Mucosa of rectum (tissue), 2 donors: ENCODE measurements around the gene HS3ST3B1.

Experiments
- H3K27ac ChIP-seq, 2 donors: one replicate each; pipeline ENCODE4 v1.7.0; 2013; ENCODE audit warnings: inconsistent platforms in 2 of 2, low read depth in 2 of 2, low read length in 2 of 2
- H3K27me3 ChIP-seq, 2 donors: one replicate each; pipeline ENCODE4 v1.7.0; 2013; ENCODE audit warnings: low read length in 2 of 2; ENCODE audit not compliant: control insufficient read depth in 2 of 2, insufficient read depth in 2 of 2
- H3K36me3 ChIP-seq, 2 donors: one replicate each; pipeline ENCODE4 v1.7.0; 2013; ENCODE audit warnings: low read length in 2 of 2; ENCODE audit not compliant: control insufficient read depth in 2 of 2, insufficient read depth in 2 of 2
- H3K4me1 ChIP-seq, 2 donors: one replicate each; pipeline ENCODE4 v1.7.0; 2013; ENCODE audit warnings: low read length in 2 of 2, mild to moderate bottlenecking in 1 of 2; ENCODE audit not compliant: control insufficient read depth in 2 of 2, insufficient read depth in 2 of 2
- H3K4me3 ChIP-seq, 2 donors: one replicate each; pipeline ENCODE4 v1.7.0; 2013; ENCODE audit warnings: low read length in 2 of 2
- H3K9ac ChIP-seq, 2 donors: one replicate each; pipeline ENCODE4 v1.7.0; 2013; ENCODE audit warnings: low read length in 2 of 2, low read depth in 1 of 2, mild to moderate bottlenecking in 1 of 2
- H3K9me3 ChIP-seq, 2 donors: one replicate each; pipeline ENCODE4 v1.7.0; 2013; ENCODE audit warnings: low read length in 2 of 2; ENCODE audit not compliant: control insufficient read depth in 2 of 2
- donor health status: healthy.
- donor health status: Normal muscosa, but diverticular disease.

The HS3ST3B1 gene

DNA sequence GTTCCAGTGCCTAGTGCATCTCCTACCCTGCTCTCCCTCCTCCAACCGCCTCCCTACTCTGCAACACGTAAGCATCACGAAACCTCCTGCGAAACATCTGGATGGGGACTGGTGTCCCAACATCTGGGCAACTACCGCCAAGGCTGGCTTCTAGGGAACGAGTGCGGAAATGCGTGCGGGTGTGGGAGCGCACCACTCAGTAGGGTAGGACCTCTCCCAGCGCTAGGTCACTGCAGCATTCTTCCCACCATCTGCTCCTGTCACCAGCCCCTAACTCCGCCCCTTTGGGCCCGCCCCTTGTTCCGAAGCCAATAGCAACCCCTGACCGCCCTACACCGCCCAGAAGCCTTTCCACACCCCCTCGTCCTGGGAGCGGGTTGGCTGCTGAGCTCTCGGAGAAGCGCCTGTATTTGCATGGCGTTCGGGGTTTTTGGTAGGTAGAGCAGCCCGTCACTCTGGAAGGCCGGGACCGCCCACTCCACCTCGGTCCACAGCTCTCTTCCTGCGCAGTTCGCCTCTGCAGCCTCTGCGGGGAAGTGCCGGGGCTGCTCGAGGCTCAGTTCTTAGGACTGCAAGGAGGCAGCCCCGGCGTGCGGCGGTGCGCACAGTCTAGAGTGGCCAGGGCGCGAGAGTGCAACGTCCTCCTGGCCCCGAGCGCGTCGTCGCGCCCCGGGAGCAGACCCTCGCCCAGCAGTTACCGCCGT lies at the start of gene HS3ST3B1:
HS3ST3B1 (plus strand) TSS at position 507 of the 704 bp plus-strand sequence. CDS start 438 bp downstream, outside the sequence.
- Histone ChIP-seq H3K4me1 (peaks cover 28 to 35% of the 10 kb centered on the region in 2 donors), H3K27ac (peak within 1 kb of the TSS; percentile 68 to 80), H3K36me3 (no peaks in the 10 kb centered on the region), H3K9ac (peak within 1 kb of the TSS; percentile 33 to 70), H3K9me3 (peaks cover 0 to 3% of the 10 kb centered on the region in 2 donors), H3K27me3 (peaks cover 59 to 60% of the 10 kb centered on the region in 2 donors), H3K4me3 (peak within 1 kb of the TSS; percentile 79 to 83)

DNA sequence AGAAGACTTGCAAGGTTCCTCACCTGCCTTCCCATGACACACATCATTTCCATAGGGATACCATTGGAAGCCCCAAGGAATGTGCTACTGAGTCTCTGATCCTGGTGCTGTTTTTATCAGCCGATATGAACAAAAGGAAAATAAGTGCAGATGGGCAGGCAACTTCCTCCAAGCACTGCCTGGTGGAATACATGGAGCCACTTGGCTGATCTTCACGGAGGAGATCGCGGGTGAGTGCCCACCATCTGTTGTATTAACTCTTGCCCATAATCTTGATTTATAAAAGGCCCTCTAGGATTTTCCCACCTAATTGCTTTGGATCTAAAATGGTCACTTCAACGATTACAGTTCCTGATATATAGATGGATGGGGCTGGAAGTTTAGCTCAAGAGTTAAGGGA lies 39.5 kb upstream of the HS3ST3B1 start:
- no peak overlapping the region for H3K4me3 ChIP-seq
- H3K9ac ChIP-seq, result no peak overlapping the region
- no peaks in the 10 kb centered on the region for H3K36me3 ChIP-seq
- no peaks in the 10 kb centered on the region for H3K27me3 ChIP-seq
- no peaks in the 10 kb centered on the region for H3K9me3 ChIP-seq
- H3K27ac ChIP-seq, result no peak overlapping the region
- no peaks in the 10 kb centered on the region for H3K4me1 ChIP-seq

DNA sequence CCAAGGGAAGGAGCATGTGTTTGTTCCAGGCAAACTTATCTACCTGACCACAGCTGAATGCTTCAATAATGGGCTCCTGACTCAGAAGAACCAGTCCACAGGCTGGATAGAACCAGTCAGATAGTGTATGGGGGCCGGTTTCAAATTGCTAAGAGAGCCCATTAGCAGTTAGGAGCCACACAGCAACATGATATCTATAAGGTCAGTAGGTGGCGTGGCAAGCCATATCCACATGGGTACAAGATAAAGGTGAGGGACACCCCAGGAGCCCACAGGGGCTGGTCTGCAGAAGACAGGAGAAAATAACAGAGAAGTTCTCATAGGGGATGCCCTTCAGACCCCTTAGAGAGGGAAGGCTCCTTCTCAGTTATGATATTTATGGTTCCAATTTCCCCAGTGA lies 32.6 kb upstream of the HS3ST3B1 start:
- Histone ChIP-seq H3K4me1 (no peaks in the 10 kb centered on the region), H3K27ac (no peak overlapping the region), H3K36me3 (no peaks in the 10 kb centered on the region), H3K9ac (no peak overlapping the region), H3K4me3 (no peak overlapping the region), H3K27me3 (no peaks in the 10 kb centered on the region), H3K9me3 (no peaks in the 10 kb centered on the region)

DNA sequence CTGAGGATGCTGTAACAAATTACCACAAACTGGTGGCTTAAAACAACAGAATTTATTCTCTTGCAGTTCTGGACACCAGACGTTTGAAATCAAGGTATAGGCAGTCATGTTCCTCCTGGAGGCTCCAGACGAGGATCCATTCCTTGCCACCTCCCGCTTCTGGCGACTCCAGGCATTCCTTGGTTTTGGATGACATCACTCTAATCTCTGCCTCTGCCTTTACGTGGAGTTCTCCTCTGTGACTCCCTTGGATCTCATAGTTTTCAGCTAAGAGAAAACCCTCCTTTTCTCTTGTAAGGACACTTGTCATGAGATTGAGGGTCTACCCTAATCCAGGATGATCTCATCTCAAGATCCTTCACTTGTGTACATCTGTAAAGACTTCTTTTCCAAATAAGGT lies 31.4 kb upstream of the HS3ST3B1 start:
- Histone ChIP-seq H3K4me1 (no peaks in the 10 kb centered on the region), H3K9ac (no peak overlapping the region), H3K27me3 (no peaks in the 10 kb centered on the region)

DNA sequence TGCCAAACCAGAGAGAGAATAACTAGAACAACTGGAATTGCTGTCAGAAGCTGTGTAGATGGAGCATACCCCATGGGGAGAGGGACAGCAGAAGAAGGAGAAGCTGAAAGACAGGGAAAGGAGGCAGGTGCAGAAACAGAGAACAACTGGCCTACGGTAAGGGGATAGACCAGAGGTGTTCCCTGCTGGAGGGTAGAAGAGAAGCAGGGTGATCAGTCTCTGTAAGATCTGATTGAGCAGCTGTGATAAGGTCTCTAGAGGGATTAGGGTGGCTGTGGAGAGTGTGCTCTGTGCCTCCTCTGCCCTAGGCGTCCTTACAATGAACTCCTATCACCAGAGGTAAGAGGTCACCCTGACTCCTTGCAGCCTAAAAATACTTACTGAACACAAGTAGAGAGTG lies 30.4 kb upstream of the HS3ST3B1 start:
- no peaks in the 10 kb centered on the region for H3K36me3 ChIP-seq
- no peak overlapping the region for H3K4me3 ChIP-seq
- H3K27ac ChIP-seq, result no peak overlapping the region
- no peaks in the 10 kb centered on the region for H3K27me3 ChIP-seq
- no peaks in the 10 kb centered on the region for H3K4me1 ChIP-seq
- H3K9me3 ChIP-seq, result no peaks in the 10 kb centered on the region
- no peak overlapping the region for H3K9ac ChIP-seq

More for the DNA sequence above, 31.4 kb upstream of the HS3ST3B1 start:
- no peak overlapping the region for H3K27ac ChIP-seq
- H3K9me3 ChIP-seq, result no peaks in the 10 kb centered on the region
- H3K36me3 ChIP-seq, result no peaks in the 10 kb centered on the region
- H3K4me3 ChIP-seq, result no peak overlapping the region

DNA sequence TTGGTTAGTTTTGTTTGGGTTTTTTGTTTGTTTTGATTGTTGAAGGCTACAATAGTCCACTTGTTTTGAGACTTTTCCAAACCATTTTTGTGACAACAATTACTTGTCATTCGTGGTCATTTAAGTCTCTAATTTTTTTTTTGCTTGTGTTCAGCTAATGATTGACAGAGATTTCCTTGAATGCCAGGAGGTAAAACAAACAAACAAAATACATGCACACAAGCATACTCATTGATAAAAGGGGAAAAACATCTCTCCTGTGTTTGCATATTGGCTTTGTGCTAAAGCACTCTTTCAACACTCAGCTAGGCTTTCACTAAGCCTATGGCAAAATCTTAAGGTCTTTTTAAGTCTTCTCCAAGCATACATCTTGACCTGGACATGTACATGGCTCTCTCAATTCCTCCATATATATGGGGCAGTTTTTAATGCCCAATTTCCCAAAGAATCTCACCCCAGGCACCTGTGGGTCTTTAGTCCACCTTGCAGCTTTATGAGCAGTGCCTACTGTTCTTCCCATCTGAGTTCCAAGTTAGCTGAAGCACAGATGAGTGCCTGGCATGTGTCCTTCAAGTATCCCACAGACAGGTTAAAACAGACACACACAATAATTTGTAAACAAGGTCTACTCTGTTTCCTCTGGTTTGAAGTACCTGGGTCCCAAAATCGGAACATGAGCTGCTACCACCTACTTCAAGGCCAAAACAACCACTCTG lies 24.2 kb upstream of the HS3ST3B1 start:
- H3K9ac ChIP-seq, result no peak overlapping the region
- no peaks in the 10 kb centered on the region for H3K36me3 ChIP-seq
- H3K27me3 ChIP-seq, result no peaks in the 10 kb centered on the region

DNA sequence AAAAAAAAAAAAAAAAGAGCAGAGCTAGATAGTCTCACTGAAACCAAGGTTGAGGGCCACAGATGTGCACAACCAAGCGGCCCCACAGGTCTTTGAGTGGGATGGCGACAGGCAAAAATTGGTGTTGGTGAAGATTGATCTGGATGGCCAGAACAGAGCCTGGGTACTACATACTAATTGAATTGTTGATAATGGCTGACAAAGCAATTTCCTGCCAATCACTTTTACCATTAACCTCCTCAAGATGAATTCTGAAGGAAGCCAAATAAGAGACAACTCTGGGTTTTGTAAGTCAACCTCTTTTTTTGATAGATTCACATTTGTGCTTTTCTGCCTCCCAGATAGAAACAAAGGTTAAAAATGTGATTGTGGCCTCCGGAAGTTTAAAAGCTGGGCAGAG lies 19.4 kb upstream of the HS3ST3B1 start:
- no peak overlapping the region for H3K9ac ChIP-seq
- no peaks in the 10 kb centered on the region for H3K4me1 ChIP-seq
- H3K9me3 ChIP-seq, result no peaks in the 10 kb centered on the region
- no peaks in the 10 kb centered on the region for H3K27me3 ChIP-seq
- no peak overlapping the region for H3K4me3 ChIP-seq
- H3K27ac ChIP-seq, result no peak overlapping the region
- H3K36me3 ChIP-seq, result no peaks in the 10 kb centered on the region

More for the DNA sequence above, 24.2 kb upstream of the HS3ST3B1 start:
- Histone ChIP-seq H3K4me1 (no peaks in the 10 kb centered on the region), H3K4me3 (no peak overlapping the region), H3K9me3 (no peaks in the 10 kb centered on the region), H3K27ac (no peak overlapping the region)

DNA sequence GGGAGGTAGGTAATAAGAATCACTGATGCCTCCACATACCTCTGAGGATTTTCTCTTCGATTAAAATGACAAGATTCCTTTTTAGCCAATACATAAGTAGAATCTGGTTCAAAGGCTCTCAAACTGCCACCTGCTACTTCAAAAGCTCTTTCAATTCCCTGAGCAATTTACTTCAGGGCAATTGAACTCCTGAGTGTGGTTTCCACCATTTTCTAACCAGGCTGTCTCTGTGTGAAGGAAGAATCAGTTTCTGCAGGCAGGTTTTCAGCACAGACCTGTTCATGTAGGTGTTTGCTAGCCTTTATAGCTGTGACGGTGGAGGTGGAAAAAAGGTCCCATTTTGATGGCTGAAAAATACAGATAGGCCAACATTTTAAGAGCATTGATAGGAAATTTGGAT lies 18.2 kb upstream of the HS3ST3B1 start:
- no peaks in the 10 kb centered on the region for H3K27me3 ChIP-seq
- H3K9ac ChIP-seq, result no peak overlapping the region
- H3K27ac ChIP-seq, result no peak overlapping the region
- no peak overlapping the region for H3K4me3 ChIP-seq
- no peaks in the 10 kb centered on the region for H3K9me3 ChIP-seq
- H3K4me1 ChIP-seq, result no peaks in the 10 kb centered on the region
- H3K36me3 ChIP-seq, result no peaks in the 10 kb centered on the region

DNA sequence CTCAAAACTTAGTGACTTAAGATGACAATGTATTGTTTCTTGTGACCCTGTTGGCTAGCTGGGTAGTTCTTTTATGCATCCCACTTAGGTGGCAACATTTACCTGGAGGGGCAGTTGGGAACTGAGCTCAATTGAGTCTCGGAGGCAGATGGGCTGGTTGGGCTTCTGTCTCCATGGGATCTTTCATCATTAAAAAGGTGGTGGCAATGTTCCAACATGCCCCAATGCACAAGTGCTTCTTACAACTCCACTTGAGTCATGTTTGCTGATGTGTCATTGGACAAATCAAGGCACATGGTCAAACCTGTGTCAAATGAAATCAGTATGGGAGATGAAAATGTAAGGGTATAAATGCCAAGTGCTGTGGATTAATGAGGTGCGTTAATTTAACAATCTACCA lies 11.7 kb upstream of the HS3ST3B1 start:
- H3K9ac ChIP-seq, result no peak overlapping the region
- H3K4me3 ChIP-seq, result no peak overlapping the region
- H3K36me3 ChIP-seq, result no peaks in the 10 kb centered on the region
- peaks cover 0 to 2% of the 10 kb centered on the region in 2 donors for H3K27me3 ChIP-seq
- H3K9me3 ChIP-seq, result no peaks in the 10 kb centered on the region
- H3K4me1 ChIP-seq, result no peaks in the 10 kb centered on the region
- no peak overlapping the region for H3K27ac ChIP-seq

DNA sequence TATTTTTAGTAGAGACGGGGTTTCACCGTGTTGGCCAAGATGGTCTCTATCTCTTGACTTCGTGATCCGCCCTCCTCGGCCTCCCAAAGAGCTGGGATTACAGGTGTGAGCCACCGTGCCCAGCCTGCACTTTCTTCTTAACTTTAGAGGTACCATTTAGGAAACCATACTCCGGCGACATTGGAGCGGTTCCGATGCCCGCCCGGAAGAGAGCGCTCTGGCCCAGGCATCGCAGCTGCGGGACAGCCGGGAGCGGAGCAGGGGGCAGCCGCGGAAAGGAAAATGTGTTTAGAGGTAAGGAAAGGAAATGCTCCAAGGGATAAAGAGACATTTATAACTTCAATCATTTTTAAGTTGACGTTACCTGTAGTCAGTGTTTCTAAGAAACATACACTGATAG lies 6.0 kb upstream of the HS3ST3B1 start:
- H3K27ac ChIP-seq, result no peak overlapping the region
- H3K4me3 ChIP-seq, result no peak overlapping the region
- peaks cover 0 to 3% of the 10 kb centered on the region in 2 donors for H3K9me3 ChIP-seq
- H3K27me3 ChIP-seq, result peaks cover 33 to 46% of the 10 kb centered on the region in 2 donors
- peaks cover 7 to 9% of the 10 kb centered on the region in 2 donors for H3K4me1 ChIP-seq
- no peak overlapping the region for H3K9ac ChIP-seq
- H3K36me3 ChIP-seq, result no peaks in the 10 kb centered on the region
